Heart left ventricle (tissue), 16 donors: ENCODE measurements around the gene MICAL3. TPM values are rescaled to one million over a fixed set of nuclear protein-coding genes. Genes with fewer than 3 reads are reported as not detected.

Experiments used
- ATAC-seq, 4 donors: fragments of 200-7000 bp; cut with Tn5 transposase; one replicate each; pipeline ENCODE4 v1.9.1; 2020 to 2022; ENCODE audit warnings: moderate library complexity in 4 of 4, mild to moderate bottlenecking in 3 of 4, moderate number of reproducible peaks in 1 of 4
- DNase-seq, 5 donors: peaks; one replicate each; pipeline ENCODE4 v3.0.0-alpha.2; 2020
- H3K27ac ChIP-seq, 12 donors: fragments of 200-600 bp; sonication (generic) in 4 of 12; one replicate each; pipeline versions ENCODE4 v1.5.0 to v1.8.0; 2016 to 2022; ENCODE audit warnings: mild to moderate bottlenecking in 2 of 12
- H3K27me3 ChIP-seq, 9 donors: fragments of 200-600 bp; sonication (generic) in 2 of 9; one replicate each; pipeline versions ENCODE4 v1.5.1 to v1.8.0; 2016 to 2022; ENCODE audit warnings: mild to moderate bottlenecking in 3 of 9
- H3K36me3 ChIP-seq, 9 donors: fragments of 200-600 bp; sonication (generic) in 2 of 9; one replicate each; pipeline versions ENCODE4 v1.5.0 to v1.8.0; 2018 to 2022; ENCODE audit warnings: mild to moderate bottlenecking in 2 of 9
- H3K4me1 ChIP-seq, 12 donors: fragments of 200-600 bp; sonication (generic) in 4 of 12; one replicate each; pipeline versions ENCODE4 v1.5.0 to v1.8.0; 2016 to 2022; ENCODE audit warnings: mild to moderate bottlenecking in 3 of 12
- H3K4me3 ChIP-seq, 12 donors: fragments of 200-600 bp; sonication (generic) in 4 of 12; one replicate each; pipeline versions ENCODE4 v1.5.0 to v1.8.0; 2017 to 2022; ENCODE audit warnings: mild to moderate bottlenecking in 9 of 12, moderate library complexity in 4 of 12
- H3K9me3 ChIP-seq, 12 donors: fragments of 200-600 bp; sonication (generic) in 4 of 12; one replicate each; pipeline versions ENCODE4 v1.5.0 to v1.8.0; 2016 to 2022; ENCODE audit warnings: mild to moderate bottlenecking in 1 of 12
- POLR2A ChIP-seq, 2 donors: fragments of 450-650 bp; IDR thresholded peaks; one replicate each; pipeline ENCODE4 v1.6.1; 2017; ENCODE audit warnings: antibody characterized with exemption in 2 of 2, mild to moderate bottlenecking in 2 of 2, moderate library complexity in 2 of 2
- WGBS, 4 donors: extraction: QIAGEN DNeasy Blood & Tissue Kit in 2 of 4; methylation state at CpG; one replicate each; pipeline versions ENCODE4 v1.1.5 to v1.1.7; 2013 to 2018; 5-methylcytosine and 5-hydroxymethylcytosine counted together
- intact Hi-C, 10 donors: fragments of 100-400 bp; cut with DNase I; formaldehyde crosslinking; loops; one replicate each; pipeline versions ENCODE4 v1.11.1 to v1.14.2; 2022
- polyA plus RNA-seq, 2 donors: library from polyadenylated mRNA; stranded (reverse); fragments of 200-250 nt; gene quantifications; one replicate each; pipeline ENCODE4 v1.2.3, GENCODE V29; 2013
- total RNA-seq, 9 donors: library from RNA; depleted of rRNA in 2 of 9; stranded (reverse); fragments of >200 nt in 2 of 9; fragmentation: NEBNext Ultra II Directional in 3 of 9; extraction: Animal tissue kit (Norgen Biotek cat#: 25700) in 3 of 9; gene quantifications; one replicate each; pipeline versions ENCODE4 v1.1.0 to v1.2.4, GENCODE V29; 2016 to 2023
- TF ChIP-seq, protein P1 (sequence below), 12 donors: fragments of 200-600 bp; sonication (generic) in 4 of 12; IDR thresholded peaks; one replicate each; pipeline versions ENCODE4 v1.5.0 to v1.8.0; 2018 to 2022; ENCODE audit warnings: antibody characterized with exemption in 12 of 12, mild to moderate bottlenecking in 5 of 12
- donor health status: ischemic (EF 13 %, LVEDD 7.1; RV severe dilation, severe dysfunction).
- donor health status: healthy with polysubstance abuse.
- donor health status: DM: no; HTN: yes; CAD: no.
- donor health status: DM: no; HTN: no; CAD: no.
- donor health status: ischemic (EF 25% LVEDD 6.9; RV normal size, moderate dysfunction).
- donor health status: ischemic (EF 25% LVEDD 5.7; RV mildly dilated, moderate dysfunction).
- donor health status: healthy.
- donor health status: DM: yes; HTN: yes; CAD: no.
- donor health status: ischemic (EF 35%, LVEDD 5.7; RV mildly dilated, moderate dysfunction).
- donor health status: nonischemic (EF 11% LVEDD 7.7; RV severe dilation, severe dysfunction).
- donor health status: DM: yes; HTN: yes; CAD: no.
- donor health status: PGD.
- donor health status: ischemic (EF 29% LVEDD 5.4; RV normal size, mild dysfunction).
- donor health status: nonischemic (EF 23%, LVEDD 6.1; RV moderate dilation, normal function).

The MICAL3 gene
- total and polyA plus RNA-seq, 11 donors = 41.3 to 125 (median 83.3) TPM

DNA sequence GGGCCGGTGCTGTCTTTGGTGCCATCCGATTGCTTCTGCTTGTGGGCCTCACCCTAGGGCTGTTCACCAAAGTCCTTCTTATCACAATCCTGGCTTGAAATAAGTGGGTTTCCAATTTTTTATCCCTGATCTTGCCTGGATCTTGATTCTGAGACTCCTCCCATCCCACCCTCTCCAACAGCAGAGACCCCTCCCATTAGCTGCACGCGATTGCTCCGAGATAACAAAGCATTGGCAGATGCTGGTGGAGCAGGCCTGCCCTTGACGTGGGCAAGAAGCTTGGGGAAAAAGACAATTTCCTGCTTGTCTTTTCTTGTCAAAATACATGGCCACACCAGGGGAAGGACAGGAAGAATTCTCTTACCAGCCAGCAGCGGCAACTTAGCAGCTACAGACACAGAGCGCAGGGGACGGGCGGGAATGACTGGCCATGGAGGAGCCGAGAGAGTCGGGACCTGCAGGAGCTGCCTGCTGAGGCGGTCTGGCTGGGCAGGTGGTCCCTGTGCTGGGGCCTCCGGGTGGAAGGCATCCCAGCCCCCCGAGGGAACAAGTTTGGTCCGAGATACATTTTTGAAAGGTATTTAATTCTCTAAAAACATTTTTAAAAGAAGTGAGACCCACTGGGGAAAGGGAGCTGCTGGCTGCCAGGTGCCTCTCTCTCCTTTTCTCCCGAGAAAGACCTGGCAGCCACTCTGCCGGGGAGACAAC lies 240.4 kb downstream of the MICAL3 start:
- H3K4me1 ChIP-seq = peaks cover 0 to 57% (median 29%) of the 10 kb centered on the region in 12 donors
- ATAC-seq = no peak

DNA sequence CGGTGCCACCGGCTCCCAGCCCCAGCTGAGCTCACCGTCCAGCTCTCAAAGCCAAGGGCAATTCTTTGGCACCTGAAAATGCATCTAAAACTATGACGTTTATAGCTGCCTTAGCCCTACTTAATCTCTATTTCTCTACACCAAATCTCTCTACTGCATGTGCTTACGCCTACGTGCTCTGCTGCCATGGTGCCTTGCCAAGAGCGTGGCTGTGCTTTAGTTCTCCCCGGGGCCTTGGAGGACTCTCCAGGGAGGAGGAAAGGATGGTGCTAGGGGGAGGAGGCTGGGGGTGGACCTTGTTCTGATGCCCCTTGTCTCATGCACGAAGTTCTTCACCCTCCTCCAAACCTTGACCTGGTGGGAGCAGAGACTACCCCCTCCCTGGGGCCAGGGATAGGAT lies 241.0 kb downstream of the MICAL3 start:
- WGBS, 4 donors = 55 to 69% (median 58%) methylated on average over 6 to 9 of the region's 9 CpGs
- H3K4me3 ChIP-seq = no peak overlapping the region
- no peak for TF ChIP-seq POLR2A (IDR thresholded peaks at IDR 0.05)
- intact Hi-C loops = loop anchor here in 2 of 10 donors (10.0 kb wide), 2 partner anchors 219 to 609 kb away; partner anchors contain the start of gene SLC25A18 (in 1 of the 2)
- no peak overlapping the region for H3K27ac ChIP-seq
- peaks cover 0 to 57% (median 29%) of the 10 kb centered on the region in 12 donors for H3K4me1 ChIP-seq
- no peaks in the 10 kb centered on the region for H3K9me3 ChIP-seq
- no peak for ATAC-seq
- peak in 1 of 5 donors; percentile 51 for DNase-seq
- peaks cover 0 to 4% (median 0%) of the 10 kb centered on the region in 9 donors for H3K36me3 ChIP-seq
- no peaks in the 10 kb centered on the region for H3K27me3 ChIP-seq

More for the DNA sequence above, 240.4 kb downstream of the MICAL3 start:
- no peaks in the 10 kb centered on the region for H3K27me3 ChIP-seq
- H3K36me3 ChIP-seq = peaks cover 0 to 10% (median 5%) of the 10 kb centered on the region in 9 donors
- H3K27ac ChIP-seq = no peak overlapping the region
- no peak for TF ChIP-seq POLR2A (IDR thresholded peaks at IDR 0.05)
- TF ChIP-seq, protein P1, sequence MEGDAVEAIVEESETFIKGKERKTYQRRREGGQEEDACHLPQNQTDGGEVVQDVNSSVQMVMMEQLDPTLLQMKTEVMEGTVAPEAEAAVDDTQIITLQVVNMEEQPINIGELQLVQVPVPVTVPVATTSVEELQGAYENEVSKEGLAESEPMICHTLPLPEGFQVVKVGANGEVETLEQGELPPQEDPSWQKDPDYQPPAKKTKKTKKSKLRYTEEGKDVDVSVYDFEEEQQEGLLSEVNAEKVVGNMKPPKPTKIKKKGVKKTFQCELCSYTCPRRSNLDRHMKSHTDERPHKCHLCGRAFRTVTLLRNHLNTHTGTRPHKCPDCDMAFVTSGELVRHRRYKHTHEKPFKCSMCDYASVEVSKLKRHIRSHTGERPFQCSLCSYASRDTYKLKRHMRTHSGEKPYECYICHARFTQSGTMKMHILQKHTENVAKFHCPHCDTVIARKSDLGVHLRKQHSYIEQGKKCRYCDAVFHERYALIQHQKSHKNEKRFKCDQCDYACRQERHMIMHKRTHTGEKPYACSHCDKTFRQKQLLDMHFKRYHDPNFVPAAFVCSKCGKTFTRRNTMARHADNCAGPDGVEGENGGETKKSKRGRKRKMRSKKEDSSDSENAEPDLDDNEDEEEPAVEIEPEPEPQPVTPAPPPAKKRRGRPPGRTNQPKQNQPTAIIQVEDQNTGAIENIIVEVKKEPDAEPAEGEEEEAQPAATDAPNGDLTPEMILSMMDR (IDR thresholded peaks at IDR 0.05) = no peak
- DNase-seq = no peak
- H3K9me3 ChIP-seq = no peaks in the 10 kb centered on the region
- 81 to 89% (median 84%) methylated on average over 18 of the region's 18 CpGs for WGBS, 4 donors
- no peak overlapping the region for H3K4me3 ChIP-seq
- intact Hi-C loops = loop anchor here in 2 of 10 donors (10.0 kb wide), 2 partner anchors 219 to 609 kb away; partner anchors contain the start of gene SLC25A18 (in 1 of the 2)

DNA sequence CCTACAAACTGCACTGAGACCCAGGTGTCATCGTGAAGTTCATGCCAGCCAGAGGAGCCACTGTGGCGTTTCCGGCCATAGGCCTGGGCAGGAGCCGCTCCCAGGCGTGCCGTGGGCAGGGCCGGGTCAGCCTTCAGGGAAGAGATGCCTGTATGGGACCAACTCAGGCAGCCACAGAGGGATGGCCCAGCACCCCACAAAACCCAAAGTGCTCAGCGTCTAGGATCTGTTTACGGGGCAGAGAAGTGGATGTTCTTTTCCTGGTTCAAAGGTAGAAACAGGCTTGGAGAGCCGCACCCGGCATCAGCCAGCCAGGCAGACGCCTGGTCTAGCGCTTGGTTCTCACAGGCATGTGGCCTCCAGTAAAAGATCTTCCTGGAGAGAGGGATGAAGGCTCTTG lies 241.7 kb downstream of the MICAL3 start:
- H3K27ac ChIP-seq = no peak overlapping the region
- 78 to 94% (median 92%) methylated on average over 13 of the region's 13 CpGs for WGBS, 4 donors
- ATAC-seq (no peak), DNase-seq (peak in 1 of 5 donors; percentile 48)
- no peak overlapping the region for H3K4me3 ChIP-seq
- TF ChIP-seq, protein P1 (IDR thresholded peaks at IDR 0.05) = no peak
- TF ChIP-seq POLR2A (IDR thresholded peaks at IDR 0.05) = no peak
- intact Hi-C loops = loop anchor here in 2 of 10 donors (10.0 kb wide), 2 partner anchors 218 to 608 kb away; partner anchors contain the start of gene SLC25A18 (in 1 of the 2)
- H3K36me3 ChIP-seq = no peaks in the 10 kb centered on the region
- no peaks in the 10 kb centered on the region for H3K27me3 ChIP-seq
- peaks cover 0 to 58% (median 25%) of the 10 kb centered on the region in 12 donors for H3K4me1 ChIP-seq
- no peaks in the 10 kb centered on the region for H3K9me3 ChIP-seq

DNA sequence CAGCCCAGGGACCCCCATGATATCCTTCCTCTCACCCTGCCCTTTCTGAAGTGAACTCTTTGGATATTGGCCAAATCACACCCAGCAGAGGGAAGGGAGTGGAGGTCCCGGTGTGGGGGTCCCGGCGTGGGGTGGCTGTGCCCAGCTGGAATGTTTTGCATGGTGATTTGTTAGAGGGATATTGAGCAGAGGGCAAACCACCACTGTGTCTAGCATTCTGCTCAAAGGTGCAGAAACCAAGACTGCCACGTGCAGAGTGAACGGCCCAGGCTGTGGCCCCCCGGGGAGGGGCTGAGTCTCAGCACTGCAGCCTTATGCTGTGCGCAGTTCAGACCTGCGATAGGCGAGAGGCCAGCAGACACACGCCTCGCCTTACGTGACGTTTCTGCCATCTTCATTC lies 242.2 kb downstream of the MICAL3 start:
- H3K27ac ChIP-seq = peak overlapping the region in 1 of 12 donors; percentile 48
- ATAC-seq = no peak
- H3K4me1 ChIP-seq = peaks cover 0 to 55% (median 21%) of the 10 kb centered on the region in 12 donors
- intact Hi-C loops = loop anchor here in 2 of 10 donors (10.0 kb wide), 2 partner anchors 217 to 607 kb away; partner anchors contain the start of gene SLC25A18 (in 1 of the 2)
- WGBS, 4 donors = 76 to 86% (median 86%) methylated on average over 13 of the region's 13 CpGs
- no peaks in the 10 kb centered on the region for H3K9me3 ChIP-seq
- H3K4me3 ChIP-seq = no peak overlapping the region
- H3K36me3 ChIP-seq = no peaks in the 10 kb centered on the region
- H3K27me3 ChIP-seq = no peaks in the 10 kb centered on the region
- peak in 1 of 5 donors; percentile 40 for DNase-seq
- TF ChIP-seq POLR2A (IDR thresholded peaks at IDR 0.05) = no peak
- TF ChIP-seq, protein P1 (IDR thresholded peaks at IDR 0.05) = no peak
